PC-9 (cell line): ENCODE results near the gene DDI2. TPM values are rescaled to one million over a fixed set of nuclear protein-coding genes. Genes with fewer than 3 reads are reported as not detected.

Experiments used
- BruUV-seq: library from RNA; stranded (reverse); fragments of 400-500 nt; replicated peaks from 2 replicates; lab custom pipeline; 2021; lab: Mats Ljungman, UMichigan
- CTCF ChIA-PET: fragments of 300-600 bp; sonication (Branson Sonifier 250); formaldehyde crosslinking; loops from one replicate; lab custom pipeline; 2022; ENCODE audit warnings: antibody characterized with exemption; lab: Charles Lee
- POLR2A ChIA-PET: fragments of 300-600 bp; sonication (Branson Sonifier 250); formaldehyde crosslinking; loops from one replicate; lab custom pipeline; 2022; ENCODE audit warnings: antibody characterized with exemption; ENCODE audit not compliant: unreplicated experiment; lab: Charles Lee
- DNase-seq, 2 experiments: peaks; one replicate each; pipeline versions ENCODE4 v3.0.0 to v3.0.0-alpha.2; 2015 to 2022; ENCODE audit warnings: mixed read lengths in 1 of 2
- H2AFZ ChIP-seq: fragments of 200-600 bp; sonication (generic); 2 replicates; pipeline ENCODE4 v1.8.1; 2017; ENCODE audit warnings: antibody characterized with exemption
- H3F3A ChIP-seq: fragments of 200-600 bp; sonication (generic); 2 replicates; pipeline ENCODE4 v1.8.1; 2017; ENCODE audit warnings: antibody characterized with exemption, mild to moderate bottlenecking, low read depth; ENCODE audit not compliant: insufficient read depth
- H3K27ac ChIP-seq: fragments of 200-600 bp; sonication (generic); 2 replicates; pipeline ENCODE4 v1.6.1; 2016; ENCODE audit warnings: mixed run types
- H3K27me3 ChIP-seq: fragments of 200-600 bp; sonication (generic); 2 replicates; pipeline ENCODE4 v1.6.1; 2016; ENCODE audit warnings: low read depth, mixed run types; ENCODE audit not compliant: insufficient read depth
- H3K36me3 ChIP-seq: fragments of 200-600 bp; sonication (generic); 2 replicates; pipeline ENCODE4 v1.6.1; 2016; ENCODE audit warnings: low read depth, mixed run types
- H3K4me1 ChIP-seq: fragments of 200-600 bp; sonication (generic); replicated peaks from 2 replicates; pipeline ENCODE4 v1.6.1; 2016; ENCODE audit warnings: mixed run types; ENCODE audit not compliant: insufficient read depth
- H3K4me2 ChIP-seq: fragments of 200-600 bp; sonication (generic); 2 replicates; pipeline ENCODE4 v1.6.1; 2017; ENCODE audit warnings: mixed run types
- H3K4me3 ChIP-seq: fragments of 200-600 bp; sonication (generic); 2 replicates; pipeline ENCODE4 v1.6.1; 2016; ENCODE audit warnings: mixed run types
- H3K79me2 ChIP-seq: fragments of 200-600 bp; sonication (generic); 2 replicates; pipeline ENCODE4 v1.6.1; 2017; ENCODE audit warnings: low read depth, mixed run types
- H3K9me2 ChIP-seq: fragments of 200-600 bp; sonication (generic); 2 replicates; pipeline ENCODE4 v1.8.1; 2017; ENCODE audit warnings: mild to moderate bottlenecking; ENCODE audit not compliant: insufficient read depth
- H3K9me3 ChIP-seq: fragments of 200-600 bp; sonication (generic); 2 replicates; pipeline ENCODE4 v1.8.1; 2016; ENCODE audit warnings: low read depth; ENCODE audit not compliant: insufficient read depth
- H4K20me1 ChIP-seq: fragments of 200-600 bp; sonication (generic); 2 replicates; pipeline ENCODE4 v1.8.1; 2017; ENCODE audit not compliant: insufficient read depth
- CTCF ChIP-seq: fragments of 200-600 bp; sonication (generic); conservative IDR thresholded peaks from 2 replicates; pipeline ENCODE4 v1.6.1; 2017; ENCODE audit warnings: mixed run types, antibody characterized with exemption, mild to moderate bottlenecking, moderate library complexity
- EZH2 ChIP-seq: fragments of 200-600 bp; sonication (generic); IDR thresholded peaks from 2 replicates; pipeline ENCODE4 v1.8.0; 2017; ENCODE audit warnings: antibody characterized with exemption, low read depth
- intact Hi-C: fragments of 100-400 bp; cut with micrococcal nuclease; formaldehyde crosslinking; loops from one replicate; pipeline ENCODE4 v1.10.0; 2022; ENCODE audit not compliant: unreplicated experiment
- total RNA-seq: library from RNA; stranded (reverse); gene quantifications from 2 replicates; pipeline ENCODE4 v1.2.3, GENCODE V29; 2021

Gene DDI2
- total RNA-seq, 1 experiment from 2014 or later, result 38.0 TPM

GRCh38 chr1:15579683-15580047 is 37.6 kb upstream of the DDI2 start:
- ChIA-PET CTCF (no interaction called here), POLR2A (no interaction called here)
- intact Hi-C loops, result no loop called here
- no peaks in the 10 kb centered on the region for H3K27me3 ChIP-seq
- no peaks in the 10 kb centered on the region for H4K20me1 ChIP-seq
- H3K36me3 ChIP-seq, result no peaks in the 10 kb centered on the region
- no peak overlapping the region for H3K4me3 ChIP-seq
- DNase-seq, result no peak
- no peak overlapping the region for H2AFZ ChIP-seq
- no peaks in the 10 kb centered on the region for H3K4me1 ChIP-seq
- H3K9me2 ChIP-seq, result no peaks in the 10 kb centered on the region
- BruUV-seq, result no TSS peak
- TF ChIP-seq CTCF (no peak), EZH2 (no peak)
- no peak overlapping the region for H3K27ac ChIP-seq
- H3K79me2 ChIP-seq, result no peaks in the 10 kb centered on the region
- no peak overlapping the region for H3K4me2 ChIP-seq
- H3K9me3 ChIP-seq, result no peaks in the 10 kb centered on the region
- H3F3A ChIP-seq, result no peaks in the 10 kb centered on the region

GRCh38 chr1:15583016-15583706 is 34.1 kb upstream of the DDI2 start:
- Histone ChIP-seq H3K79me2 (no peaks in the 10 kb centered on the region), H4K20me1 (no peaks in the 10 kb centered on the region), H3K4me3 (no peak overlapping the region), H3K27me3 (no peaks in the 10 kb centered on the region), H3K9me2 (no peaks in the 10 kb centered on the region), H3K27ac (no peak overlapping the region), H3K4me1 (no peaks in the 10 kb centered on the region), H3K36me3 (no peaks in the 10 kb centered on the region), H3K4me2 (no peak overlapping the region), H2AFZ (no peak overlapping the region), H3F3A (0 out of 2 replicates have a peak, but pooled peaks cover 5% of the 10 kb centered on the region), H3K9me3 (no peaks in the 10 kb centered on the region)
- no TSS peak for BruUV-seq
- ChIA-PET CTCF (no interaction called here), POLR2A (no interaction called here)
- no peak for TF ChIP-seq CTCF
- TF ChIP-seq EZH2, result no peak
- intact Hi-C loops, result no loop called here
- no peak for DNase-seq

- 0 out of 2 replicates have a peak within 1 kb of the TSS, but pooled peaks have one; percentile 18 for H3K27ac ChIP-seq
- no peaks in the 10 kb centered on the region for H3K9me3 ChIP-seq
- peak within 1 kb of the TSS; percentile 82 for H2AFZ ChIP-seq
- no peaks in the 10 kb centered on the region for H3K9me2 ChIP-seq
- peak within 1 kb of the TSS; percentile 59 for H3K4me3 ChIP-seq
- peak in 1 of 2 experiments; percentile 48 for DNase-seq
- H3K4me2 ChIP-seq, result peak within 1 kb of the TSS; percentile 63
- no peaks in the 10 kb centered on the region for H3K4me1 ChIP-seq
- intact Hi-C loops, result no loop called here
- ChIA-PET POLR2A (no interaction called here), CTCF (interaction anchor here (0.7 kb wide), 1 partner anchor 12 kb away, joined by 3 read pairs; no protein-coding TSS in a partner anchor)
- H3K27me3 ChIP-seq, result no peaks in the 10 kb centered on the region
- H3F3A ChIP-seq, result 0 out of 2 replicates have a peak, but pooled peaks cover 5% of the 10 kb centered on the region
- TSS peak; percentile 17 for BruUV-seq
- no peaks in the 10 kb centered on the region for H3K36me3 ChIP-seq
- TF ChIP-seq CTCF (peak; percentile 37; the same call in 1 of the 2 replicates), EZH2 (no peak)
- H3K79me2 ChIP-seq, result no peaks in the 10 kb centered on the region
- no peaks in the 10 kb centered on the region for H4K20me1 ChIP-seq
Measured at GRCh38 chr1:15584489-15585363, 32.5 kb upstream of the DDI2 start, which contains the start of gene AGMAT. Gene AGMAT, minus strand, starts transcription at chr1:15585051. Its CDS starts 84 bp downstream, at chr1:15584967.
